GM12891 (cell line): Measurements from ENCODE around the gene IMPA2.
"Not testable (repeated sequence)": the region's sequence is repeated elsewhere in the genome, so short reads cannot be mapped to it uniquely, and the experiment has no call there.

Source experiments
- POLR2A ChIP-seq: IDR thresholded peaks from 2 replicates; pipeline ENCODE4 v1.6.1; 2011; ENCODE audit warnings: low read depth, low read length, control low read depth
- POLR2AphosphoS5 ChIP-seq: IDR thresholded peaks from 2 replicates; pipeline ENCODE4 v1.6.1; 2011; ENCODE audit warnings: low read depth, low read length, control low read depth
- POU2F2 ChIP-seq: IDR thresholded peaks from 2 replicates; pipeline ENCODE4 v1.6.1; 2011; ENCODE audit warnings: low read depth, mild to moderate bottlenecking, control low read depth, low read length, moderate library complexity
- SPI1 ChIP-seq: IDR thresholded peaks from 2 replicates; pipeline ENCODE4 v1.6.1; 2011; ENCODE audit warnings: low read depth, low read length, control low read depth
- TAF1 ChIP-seq: IDR thresholded peaks from 2 replicates; pipeline ENCODE4 v1.6.1; 2011; ENCODE audit warnings: low read depth, low read length, control low read depth

- not testable (repeated sequence) for TF ChIP-seq POLR2A, TAF1, SPI1, POLR2AphosphoS5, POU2F2
Measured at GRCh38 chr18:11945834-11946659, 35.3 kb upstream of the IMPA2 start.
